SK-N-SH (cell line): Measurements from ENCODE around the gene CCR5. TPM values are rescaled to one million over a fixed set of nuclear protein-coding genes. Genes with fewer than 3 reads are reported as not detected.

ENCODE experiments used
- CTCF ChIA-PET: fragments of 300-600, 350-600 bp; formaldehyde crosslinking; extraction: SDS; loops from one replicate; lab custom pipeline; 2021; lab: Yijun Ruan, JAX
- POLR2A ChIA-PET: fragments of 350-600 bp; sonication (Branson Sonifier 250); formaldehyde crosslinking; extraction: SDS; loops from one replicate; lab custom pipeline; 2020; ENCODE audit warnings: antibody characterized with exemption, inconsistent platforms; lab: Yijun Ruan, JAX
- DNase-seq: peaks from one replicate; pipeline ENCODE4 v3.0.0; 2012
- H2AFZ ChIP-seq: fragments of 200-600 bp; sonication (generic); 2 replicates; pipeline ENCODE4 v1.8.1; 2016; ENCODE audit warnings: antibody characterized with exemption, mild to moderate bottlenecking, low read depth
- H3F3A ChIP-seq: fragments of 200-600 bp; sonication (generic); replicated peaks from 2 replicates; pipeline ENCODE3; 2016; ENCODE audit warnings: antibody characterized with exemption, mild to moderate bottlenecking; ENCODE audit not compliant: insufficient read depth
- H3K27ac ChIP-seq, 2 experiments: fragments of 200-500 bp in 1 of 2; fragments of 200-600 bp in 1 of 2; sonication (Bioruptor generic) in 1 of 2; sonication (generic), shearing (Covaris generic) in 1 of 2; 2 replicates each; pipeline versions ENCODE4 v1.5.1 to v1.6.1; 2014 to 2016; ENCODE audit warnings: low read depth in 2 of 2, inconsistent platforms in 1 of 2, low read length in 1 of 2, mild to moderate bottlenecking in 1 of 2, mixed read lengths in 1 of 2
- H3K27me3 ChIP-seq: fragments of 200-600 bp; sonication (generic), shearing (Covaris generic); 2 replicates; pipeline ENCODE4 v1.6.1; 2016; ENCODE audit warnings: mixed run types; ENCODE audit not compliant: insufficient read depth
- H3K36me3 ChIP-seq, 2 experiments: fragments of 200-500 bp in 1 of 2; fragments of 200-600 bp in 1 of 2; sonication (Bioruptor generic) in 1 of 2; sonication (generic) in 1 of 2; replicated peaks in 1 of 2; 2 replicates each; pipeline versions ENCODE3 to v1.5.1; 2014 to 2016; ENCODE audit warnings: low read length in 1 of 2, mild to moderate bottlenecking in 1 of 2; ENCODE audit not compliant: insufficient read depth in 2 of 2, control insufficient read depth in 1 of 2
- H3K4me1 ChIP-seq, 2 experiments: fragments of 200-500 bp in 1 of 2; fragments of 200-600 bp in 1 of 2; sonication (Bioruptor generic) in 1 of 2; sonication (generic), shearing (Covaris generic) in 1 of 2; 2 replicates each; pipeline versions ENCODE4 v1.5.1 to v1.6.1; 2014 to 2016; ENCODE audit warnings: low read depth in 1 of 2, low read length in 1 of 2, mixed run types in 1 of 2; ENCODE audit not compliant: insufficient read depth in 2 of 2, control insufficient read depth in 1 of 2
- H3K4me2 ChIP-seq: fragments of 200-600 bp; sonication (generic), shearing (Covaris generic); 2 replicates; pipeline ENCODE4 v1.6.1; 2017; ENCODE audit warnings: mixed run types
- H3K4me3 ChIP-seq, 2 experiments: fragments of 200-500 bp in 1 of 2; fragments of 200-600 bp in 1 of 2; sonication (Bioruptor generic) in 1 of 2; sonication (generic), shearing (Covaris generic) in 1 of 2; 2 replicates each; pipeline versions ENCODE4 v1.5.1 to v1.8.1; 2014 to 2016; ENCODE audit warnings: low read depth in 2 of 2, inconsistent platforms in 1 of 2, low read length in 1 of 2, mild to moderate bottlenecking in 1 of 2, mixed read lengths in 1 of 2, moderate library complexity in 1 of 2
- H3K79me2 ChIP-seq: fragments of 200-600 bp; sonication (generic); 2 replicates; pipeline ENCODE4 v1.8.1; 2017; ENCODE audit warnings: mild to moderate bottlenecking; ENCODE audit not compliant: insufficient read depth
- H3K9ac ChIP-seq: fragments of 200-600 bp; sonication (generic); 2 replicates; pipeline ENCODE4 v1.6.1; 2017; ENCODE audit warnings: mixed run types
- H3K9me2 ChIP-seq: fragments of 200-600 bp; sonication (generic); 2 replicates; pipeline ENCODE4 v1.6.1; 2017; ENCODE audit warnings: mixed run types
- H3K9me3 ChIP-seq: fragments of 200-600 bp; sonication (generic); 2 replicates; pipeline ENCODE4 v1.6.1; 2017; ENCODE audit warnings: mixed run types, mild to moderate bottlenecking, moderate library complexity
- H4K20me1 ChIP-seq: fragments of 200-600 bp; sonication (generic); 2 replicates; pipeline ENCODE4 v1.6.1; 2017; ENCODE audit warnings: mild to moderate bottlenecking, mixed run types; ENCODE audit not compliant: insufficient read depth
- ELF1 ChIP-seq: IDR thresholded peaks from 2 replicates; pipeline ENCODE4 v1.4.0; 2012
- FOSL2 ChIP-seq: IDR thresholded peaks from 2 replicates; pipeline ENCODE4 v1.4.0; 2012; ENCODE audit warnings: low read depth, mild to moderate bottlenecking, moderate library complexity, borderline replicate concordance
- FOXM1 ChIP-seq: IDR thresholded peaks from 2 replicates; pipeline ENCODE4 v1.4.0; 2012; ENCODE audit warnings: low read depth, mild to moderate bottlenecking
- GATA2 ChIP-seq: sonication (generic); formaldehyde crosslinking; IDR thresholded peaks from 2 replicates; pipeline ENCODE4 v1.5.0; 2020; ENCODE audit warnings: mild to moderate bottlenecking, missing genetic modification reagents
- MXI1 ChIP-seq: IDR thresholded peaks from 2 replicates; pipeline ENCODE4 v1.6.1; 2012; ENCODE audit warnings: mild to moderate bottlenecking, low read depth, low read length, improper control_type of control experiment
- NFIC ChIP-seq: IDR thresholded peaks from 2 replicates; pipeline ENCODE4 v1.4.0; 2012; ENCODE audit warnings: borderline replicate concordance
- NRF1 ChIP-seq: IDR thresholded peaks from 2 replicates; pipeline ENCODE4 v1.6.1; 2012; ENCODE audit warnings: low read depth, mild to moderate bottlenecking, low read length
- POLR2AphosphoS5 ChIP-seq: IDR thresholded peaks from 2 replicates; pipeline ENCODE4 v1.6.1; 2012; ENCODE audit warnings: low read depth, low read length
- RCOR1 ChIP-seq: fragments of 150-350 bp; IDR thresholded peaks from 2 replicates; pipeline ENCODE4 v1.6.1; 2017; ENCODE audit warnings: antibody characterized with exemption, low read length
- RFX5 ChIP-seq: IDR thresholded peaks from 2 replicates; pipeline ENCODE4 v1.6.1; 2012; ENCODE audit warnings: mild to moderate bottlenecking, improper control_type of control experiment, low read length
- RXRA ChIP-seq: IDR thresholded peaks from 2 replicates; pipeline ENCODE4 v1.4.0; 2012; ENCODE audit warnings: low read depth, mild to moderate bottlenecking, borderline replicate concordance
- SIN3A ChIP-seq: IDR thresholded peaks from 2 replicates; pipeline ENCODE4 v1.6.1; 2012; ENCODE audit warnings: low read depth, mild to moderate bottlenecking, low read length, moderate library complexity, borderline replicate concordance
- TAF1 ChIP-seq: IDR thresholded peaks from 2 replicates; pipeline ENCODE4 v1.6.1; 2012; ENCODE audit warnings: low read depth, mild to moderate bottlenecking, low read length, moderate library complexity, borderline replicate concordance
- TCF12 ChIP-seq: IDR thresholded peaks from 2 replicates; pipeline ENCODE4 v1.4.0; 2012
- WGBS: methylation state at CpG from one replicate; pipeline ENCODE4 v1.1.6; 2017; ENCODE audit warnings: low lambda C conversion rate; 5-methylcytosine and 5-hydroxymethylcytosine counted together
- polyA plus RNA-seq, 3 experiments: library from polyadenylated mRNA; depleted of rRNA; stranded (reverse); fragments of >200 nt; gene quantifications; 2 replicates each; pipeline ENCODE4 v1.2.3, GENCODE V29; 2012
- TF ChIP-seq, protein P1 (sequence below): IDR thresholded peaks from 2 replicates; pipeline ENCODE4 v1.4.0; 2012; ENCODE audit warnings: low read depth
- TF ChIP-seq, protein P2 (sequence below): IDR thresholded peaks from 2 replicates; pipeline ENCODE4 v1.4.0; 2012; ENCODE audit warnings: low read depth, borderline replicate concordance
- TF ChIP-seq, protein P3 (sequence below): fragments of 200-600 bp; sonication (generic); IDR thresholded peaks from 2 replicates; pipeline ENCODE4 v1.6.1; 2017; ENCODE audit warnings: antibody characterized with exemption, mild to moderate bottlenecking, moderate library complexity
- TF ChIP-seq, protein P4 (sequence below): fragments of 150-350 bp; IDR thresholded peaks from 2 replicates; pipeline ENCODE4 v1.6.1; 2017; ENCODE audit warnings: antibody characterized with exemption, low read length, low read depth, borderline replicate concordance
- TF ChIP-seq, protein P5 (sequence below): IDR thresholded peaks from 2 replicates; pipeline ENCODE4 v1.6.1; 2012; ENCODE audit warnings: mild to moderate bottlenecking, low read depth, low read length, moderate library complexity

CCR5 gene
- polyA plus RNA-seq, 1 of the 3 experiments (the other 2 are of a cell fraction) = not detected

DNA sequence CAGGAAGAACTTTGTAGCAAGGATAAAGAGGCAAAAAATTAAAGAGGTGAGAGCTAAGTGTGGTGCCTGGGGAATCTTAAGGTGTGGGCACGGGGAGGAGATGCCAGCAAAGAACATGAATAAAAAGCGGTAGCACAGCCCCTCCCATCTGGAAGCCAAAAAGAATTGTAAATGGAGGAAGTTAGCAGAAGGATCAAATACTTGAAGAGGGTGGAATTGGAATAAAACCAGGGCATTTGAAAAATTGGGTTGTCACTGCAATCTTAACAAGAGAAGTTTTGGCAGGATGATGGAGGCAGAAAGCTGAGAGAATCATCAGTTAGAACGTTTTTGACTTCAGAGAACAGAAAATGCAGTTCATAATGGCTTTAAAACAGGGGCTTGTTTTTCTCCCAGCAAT, 14.5 kb upstream of the CCR5 start:
- WGBS = 0% methylated on average over 3 of the region's 3 CpGs
- Histone ChIP-seq H3K9ac (no peak overlapping the region), H3K79me2 (no peaks in the 10 kb centered on the region), H4K20me1 (no peaks in the 10 kb centered on the region), H3K9me2 (no peaks in the 10 kb centered on the region), H3K4me1 (no peaks in the 10 kb centered on the region; a peak in 1 of 4 replicates), H3K27ac (no peak overlapping the region), H3F3A (no peaks in the 10 kb centered on the region), H3K9me3 (no peaks in the 10 kb centered on the region), H3K4me2 (no peak overlapping the region), H3K36me3 (no peaks in the 10 kb centered on the region), H2AFZ (no peak overlapping the region), H3K4me3 (no peak overlapping the region), H3K27me3 (peaks cover 30% of the 10 kb centered on the region; the same call in 1 of the 2 replicates)
- CTCF ChIA-PET = interaction anchor here (0.6 kb wide), 1 partner anchor 287 kb away, joined by 3 read pairs; no protein-coding TSS in a partner anchor
- DNase-seq = no peak
- POLR2A ChIA-PET = no interaction called here
- TF ChIP-seq FOSL2 (no peak), MXI1 (no peak), TCF12 (no peak), FOXM1 (no peak), NRF1 (no peak), POLR2AphosphoS5 (no peak), NFIC (no peak), ELF1 (no peak), RFX5 (no peak)
- TF ChIP-seq, protein P1, sequence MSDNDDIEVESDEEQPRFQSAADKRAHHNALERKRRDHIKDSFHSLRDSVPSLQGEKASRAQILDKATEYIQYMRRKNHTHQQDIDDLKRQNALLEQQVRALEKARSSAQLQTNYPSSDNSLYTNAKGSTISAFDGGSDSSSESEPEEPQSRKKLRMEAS = no peak
- TF ChIP-seq, protein P2, sequence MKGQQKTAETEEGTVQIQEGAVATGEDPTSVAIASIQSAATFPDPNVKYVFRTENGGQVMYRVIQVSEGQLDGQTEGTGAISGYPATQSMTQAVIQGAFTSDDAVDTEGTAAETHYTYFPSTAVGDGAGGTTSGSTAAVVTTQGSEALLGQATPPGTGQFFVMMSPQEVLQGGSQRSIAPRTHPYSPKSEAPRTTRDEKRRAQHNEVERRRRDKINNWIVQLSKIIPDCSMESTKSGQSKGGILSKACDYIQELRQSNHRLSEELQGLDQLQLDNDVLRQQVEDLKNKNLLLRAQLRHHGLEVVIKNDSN = no peak

DNA sequence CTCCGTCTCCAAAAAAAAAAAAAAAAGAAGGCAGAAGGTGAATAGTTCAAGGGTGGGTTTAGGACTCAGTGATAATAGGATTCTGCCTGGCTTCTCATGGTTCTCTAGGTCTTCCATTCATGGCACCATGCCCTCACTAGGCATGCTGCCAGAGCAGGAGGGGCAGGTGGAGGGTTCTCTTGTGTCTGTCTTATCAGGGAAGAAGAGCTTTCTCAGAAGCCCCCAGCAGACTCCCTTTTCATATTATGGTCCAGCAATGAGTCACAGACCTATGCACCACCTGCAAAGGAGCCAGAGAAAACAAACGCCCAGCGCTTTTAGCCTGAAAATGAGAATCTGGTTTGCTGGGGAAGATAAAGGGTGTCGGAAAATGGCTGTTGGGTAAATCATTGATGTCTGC, 13.8 kb upstream of the CCR5 start:
- CTCF ChIA-PET = no interaction called here
- 13% methylated on average over 4 of the region's 4 CpGs for WGBS
- TF ChIP-seq TCF12 (no peak), RXRA (no peak), MXI1 (no peak), TAF1 (no peak), FOXM1 (no peak), FOSL2 (no peak), RFX5 (no peak), RCOR1 (no peak), SIN3A (no peak), NFIC (no peak), POLR2AphosphoS5 (no peak), GATA2 (no peak)
- TF ChIP-seq, protein P1 = no peak
- TF ChIP-seq, protein P3, sequence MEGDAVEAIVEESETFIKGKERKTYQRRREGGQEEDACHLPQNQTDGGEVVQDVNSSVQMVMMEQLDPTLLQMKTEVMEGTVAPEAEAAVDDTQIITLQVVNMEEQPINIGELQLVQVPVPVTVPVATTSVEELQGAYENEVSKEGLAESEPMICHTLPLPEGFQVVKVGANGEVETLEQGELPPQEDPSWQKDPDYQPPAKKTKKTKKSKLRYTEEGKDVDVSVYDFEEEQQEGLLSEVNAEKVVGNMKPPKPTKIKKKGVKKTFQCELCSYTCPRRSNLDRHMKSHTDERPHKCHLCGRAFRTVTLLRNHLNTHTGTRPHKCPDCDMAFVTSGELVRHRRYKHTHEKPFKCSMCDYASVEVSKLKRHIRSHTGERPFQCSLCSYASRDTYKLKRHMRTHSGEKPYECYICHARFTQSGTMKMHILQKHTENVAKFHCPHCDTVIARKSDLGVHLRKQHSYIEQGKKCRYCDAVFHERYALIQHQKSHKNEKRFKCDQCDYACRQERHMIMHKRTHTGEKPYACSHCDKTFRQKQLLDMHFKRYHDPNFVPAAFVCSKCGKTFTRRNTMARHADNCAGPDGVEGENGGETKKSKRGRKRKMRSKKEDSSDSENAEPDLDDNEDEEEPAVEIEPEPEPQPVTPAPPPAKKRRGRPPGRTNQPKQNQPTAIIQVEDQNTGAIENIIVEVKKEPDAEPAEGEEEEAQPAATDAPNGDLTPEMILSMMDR = no peak
- TF ChIP-seq, protein P4, sequence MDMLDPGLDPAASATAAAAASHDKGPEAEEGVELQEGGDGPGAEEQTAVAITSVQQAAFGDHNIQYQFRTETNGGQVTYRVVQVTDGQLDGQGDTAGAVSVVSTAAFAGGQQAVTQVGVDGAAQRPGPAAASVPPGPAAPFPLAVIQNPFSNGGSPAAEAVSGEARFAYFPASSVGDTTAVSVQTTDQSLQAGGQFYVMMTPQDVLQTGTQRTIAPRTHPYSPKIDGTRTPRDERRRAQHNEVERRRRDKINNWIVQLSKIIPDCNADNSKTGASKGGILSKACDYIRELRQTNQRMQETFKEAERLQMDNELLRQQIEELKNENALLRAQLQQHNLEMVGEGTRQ = no peak
- TF ChIP-seq, protein P5, sequence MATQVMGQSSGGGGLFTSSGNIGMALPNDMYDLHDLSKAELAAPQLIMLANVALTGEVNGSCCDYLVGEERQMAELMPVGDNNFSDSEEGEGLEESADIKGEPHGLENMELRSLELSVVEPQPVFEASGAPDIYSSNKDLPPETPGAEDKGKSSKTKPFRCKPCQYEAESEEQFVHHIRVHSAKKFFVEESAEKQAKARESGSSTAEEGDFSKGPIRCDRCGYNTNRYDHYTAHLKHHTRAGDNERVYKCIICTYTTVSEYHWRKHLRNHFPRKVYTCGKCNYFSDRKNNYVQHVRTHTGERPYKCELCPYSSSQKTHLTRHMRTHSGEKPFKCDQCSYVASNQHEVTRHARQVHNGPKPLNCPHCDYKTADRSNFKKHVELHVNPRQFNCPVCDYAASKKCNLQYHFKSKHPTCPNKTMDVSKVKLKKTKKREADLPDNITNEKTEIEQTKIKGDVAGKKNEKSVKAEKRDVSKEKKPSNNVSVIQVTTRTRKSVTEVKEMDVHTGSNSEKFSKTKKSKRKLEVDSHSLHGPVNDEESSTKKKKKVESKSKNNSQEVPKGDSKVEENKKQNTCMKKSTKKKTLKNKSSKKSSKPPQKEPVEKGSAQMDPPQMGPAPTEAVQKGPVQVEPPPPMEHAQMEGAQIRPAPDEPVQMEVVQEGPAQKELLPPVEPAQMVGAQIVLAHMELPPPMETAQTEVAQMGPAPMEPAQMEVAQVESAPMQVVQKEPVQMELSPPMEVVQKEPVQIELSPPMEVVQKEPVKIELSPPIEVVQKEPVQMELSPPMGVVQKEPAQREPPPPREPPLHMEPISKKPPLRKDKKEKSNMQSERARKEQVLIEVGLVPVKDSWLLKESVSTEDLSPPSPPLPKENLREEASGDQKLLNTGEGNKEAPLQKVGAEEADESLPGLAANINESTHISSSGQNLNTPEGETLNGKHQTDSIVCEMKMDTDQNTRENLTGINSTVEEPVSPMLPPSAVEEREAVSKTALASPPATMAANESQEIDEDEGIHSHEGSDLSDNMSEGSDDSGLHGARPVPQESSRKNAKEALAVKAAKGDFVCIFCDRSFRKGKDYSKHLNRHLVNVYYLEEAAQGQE = no peak

More for the DNA sequence above, 13.8 kb upstream of the CCR5 start:
- no peaks in the 10 kb centered on the region for H3K79me2 ChIP-seq
- no peak overlapping the region for H3K9ac ChIP-seq
- no peaks in the 10 kb centered on the region for H3K9me3 ChIP-seq
- no peaks in the 10 kb centered on the region for H4K20me1 ChIP-seq
- H3F3A ChIP-seq = no peaks in the 10 kb centered on the region
- no peak overlapping the region for H3K4me2 ChIP-seq
- no peak overlapping the region for H3K27ac ChIP-seq
- peaks cover 30% of the 10 kb centered on the region; the same call in 1 of the 2 replicates for H3K27me3 ChIP-seq
- no peak for DNase-seq
- no peaks in the 10 kb centered on the region; a peak in 1 of 4 replicates for H3K4me1 ChIP-seq
- no peaks in the 10 kb centered on the region for H3K9me2 ChIP-seq
- POLR2A ChIA-PET = no interaction called here
- H3K36me3 ChIP-seq = no peaks in the 10 kb centered on the region
- no peak overlapping the region for H3K4me3 ChIP-seq
- H2AFZ ChIP-seq = no peak overlapping the region
